Measurements from ENCODE around the gene RDH14.

RDH14 gene

GRCh38 chr2:18522484-18523146 is 37.8 kb downstream of the RDH14 start:
- DNase-seq (ENCODE audit: low read depth), result no peak

GRCh38 chr2:18520451-18521425 is 39.7 kb downstream of the RDH14 start:
- DNase-seq (ENCODE audit: low read depth), result peak; percentile 59

- DNase-seq (ENCODE audit: low read depth), result no peak
Measured at GRCh38 chr2:18519914-18520450, 40.5 kb downstream of the RDH14 start.

- DNase-seq (ENCODE audit: low read depth), result no peak
Measured at GRCh38 chr2:18518116-18519111, 42.0 kb downstream of the RDH14 start.

GRCh38 chr2:18517386-18517785 is 43.1 kb downstream of the RDH14 start:
- no peak for DNase-seq (ENCODE audit: low read depth)

- no peak for DNase-seq (ENCODE audit: low read depth)
Measured at GRCh38 chr2:18516112-18516511, 44.3 kb downstream of the RDH14 start.

GRCh38 chr2:18514526-18515461 is 45.7 kb downstream of the RDH14 start:
- DNase-seq (ENCODE audit: low read depth), result no peak

- DNase-seq (ENCODE audit: low read depth), result no peak
Measured at GRCh38 chr2:18510775-18511174, 49.7 kb downstream of the RDH14 start.

- no peak for DNase-seq (ENCODE audit: low read depth)
Measured at GRCh38 chr2:18506883-18507509, 53.5 kb downstream of the RDH14 start.

- DNase-seq (ENCODE audit: low read depth), result no peak
Measured at GRCh38 chr2:18505703-18506341, 54.6 kb downstream of the RDH14 start.
